ENCODE measurements around the gene CYP24A1. TPM values are rescaled to one million over a fixed set of nuclear protein-coding genes. Genes with fewer than 3 reads are reported as not detected.

Gene CYP24A1
- polyA plus RNA-seq, 1 of the 3 experiments (the other 2 are of a cell fraction), result 8.8 TPM

DNA sequence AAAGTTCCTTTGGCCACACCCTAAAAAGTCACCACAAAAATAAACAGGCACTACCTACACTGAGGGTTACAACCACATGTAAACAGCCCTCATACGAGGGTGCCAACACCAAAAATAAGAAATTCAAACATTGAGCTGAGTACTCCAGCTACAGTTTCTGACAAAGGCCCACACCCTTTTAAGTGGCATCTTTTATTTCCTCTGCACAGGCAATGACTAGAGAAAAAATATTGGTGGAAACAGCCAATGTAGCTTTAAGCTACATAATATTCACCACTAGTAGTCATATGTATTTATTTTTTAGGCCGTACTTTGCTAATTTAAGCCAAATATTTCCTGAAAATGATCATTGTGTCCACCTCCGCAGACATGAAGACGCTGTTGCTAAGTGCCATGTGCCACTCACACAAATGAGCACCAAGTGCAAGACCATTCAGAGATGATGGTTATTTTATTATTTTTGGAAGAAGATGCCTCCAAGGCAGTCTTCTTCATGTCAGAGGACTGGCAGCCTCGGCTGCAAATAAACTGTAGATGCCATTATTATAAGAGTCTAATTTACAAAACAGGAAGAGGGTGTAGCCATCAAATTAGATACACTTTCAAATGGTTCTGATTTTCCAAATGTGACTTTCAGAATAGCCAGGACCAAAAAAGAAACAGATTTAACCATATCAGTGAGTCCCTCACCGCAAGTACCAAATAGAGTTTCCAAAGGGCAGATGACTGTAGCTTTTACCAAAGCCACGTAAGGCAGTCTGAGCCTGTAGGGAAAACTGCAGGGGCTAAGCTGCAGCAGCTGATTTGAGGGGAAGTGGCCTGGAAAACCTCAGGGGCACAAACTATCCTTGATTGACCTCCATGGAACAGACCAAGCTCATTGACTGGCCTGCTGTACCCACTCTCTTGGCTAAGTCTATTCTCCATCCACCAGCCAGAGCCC is 13.4 kb downstream of the CYP24A1 start:
- 67% methylated on average over 7 of the region's 7 CpGs for WGBS (ENCODE audit: low lambda C conversion rate)
- no peak overlapping the region for H3K4me3 ChIP-seq (ENCODE audit: low read depth in 2 of 2, low read length in 1 of 2)
- H3K36me3 ChIP-seq (replicated peaks in 1 of 2; ENCODE audit: control insufficient read depth in 1 of 2, insufficient read depth in 2 of 2, low read length in 1 of 2), result no peaks in the 10 kb centered on the region
- H3F3A ChIP-seq (replicated peaks; ENCODE audit: insufficient read depth), result no peaks in the 10 kb centered on the region
- DNase-seq, result no peak
- H3K4me2 ChIP-seq, result no peak overlapping the region
- H2AFZ ChIP-seq (ENCODE audit: low read depth), result no peak overlapping the region
- no peak for TF ChIP-seq EZH2phosphoT487 (IDR thresholded peaks at IDR 0.05; ENCODE audit: borderline replicate concordance, low read depth)
- TF ChIP-seq, protein P1, sequence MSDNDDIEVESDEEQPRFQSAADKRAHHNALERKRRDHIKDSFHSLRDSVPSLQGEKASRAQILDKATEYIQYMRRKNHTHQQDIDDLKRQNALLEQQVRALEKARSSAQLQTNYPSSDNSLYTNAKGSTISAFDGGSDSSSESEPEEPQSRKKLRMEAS (IDR thresholded peaks at IDR 0.05; ENCODE audit: low read depth), result no peak
- TF ChIP-seq SIN3A (IDR thresholded peaks at IDR 0.05; ENCODE audit: borderline replicate concordance, low read depth, low read length), result no peak
- no peak overlapping the region for H3K27ac ChIP-seq (ENCODE audit: low read depth in 2 of 2, low read length in 1 of 2)
- ChIA-PET POLR2A (no interaction called here), CTCF (interaction anchor here (0.7 to 1.4 kb wide), 6 partner anchors 9 to 63 kb away, joined by 3 to 5 read pairs (median 3); partner anchors contain the start of gene PFDN4)
- H3K79me2 ChIP-seq (ENCODE audit: insufficient read depth), result no peaks in the 10 kb centered on the region
- H3K9ac ChIP-seq, result no peak overlapping the region
- H3K9me3 ChIP-seq, result no peaks in the 10 kb centered on the region
- no peaks in the 10 kb centered on the region for H3K27me3 ChIP-seq (ENCODE audit: insufficient read depth)
- H3K4me1 ChIP-seq (ENCODE audit: control insufficient read depth in 1 of 2, insufficient read depth in 2 of 2, low read depth in 1 of 2, low read length in 1 of 2), result no peaks in the 10 kb centered on the region; a peak in 1 of 4 replicates
- H3K9me2 ChIP-seq, result no peaks in the 10 kb centered on the region
- no peaks in the 10 kb centered on the region for H4K20me1 ChIP-seq (ENCODE audit: insufficient read depth)

DNA sequence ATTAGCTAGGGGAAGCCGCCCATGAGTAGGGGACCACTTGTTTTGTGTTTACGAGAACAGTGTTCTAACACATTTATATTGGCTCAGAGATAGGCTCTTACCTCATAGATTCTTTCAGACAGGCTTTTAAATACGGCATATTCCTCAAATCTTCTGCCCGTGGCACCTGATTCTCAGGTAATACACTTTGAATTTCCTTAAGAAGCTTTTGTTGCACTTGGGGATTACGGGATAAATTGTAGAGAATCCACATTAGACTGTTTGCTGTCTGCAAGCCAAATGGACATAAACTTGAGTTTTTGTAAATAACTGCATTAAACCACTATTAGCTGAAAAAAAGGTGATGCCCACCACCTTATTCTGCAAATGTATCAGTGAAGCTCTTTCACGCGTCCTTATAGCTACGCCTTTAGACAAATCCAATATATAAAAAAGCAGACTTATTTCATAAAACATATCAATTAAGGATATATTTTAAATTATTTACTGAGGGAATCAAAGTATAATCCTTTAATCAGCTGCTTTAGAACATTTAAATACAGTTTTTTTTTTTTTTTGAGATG is 14.8 kb downstream of the CYP24A1 start:
- Histone ChIP-seq H3K27me3 (ENCODE audit: insufficient read depth) (no peaks in the 10 kb centered on the region), H3K79me2 (ENCODE audit: insufficient read depth) (no peaks in the 10 kb centered on the region), H3K4me1 (ENCODE audit: control insufficient read depth in 1 of 2, insufficient read depth in 2 of 2, low read depth in 1 of 2, low read length in 1 of 2) (no peaks in the 10 kb centered on the region; a peak in 1 of 4 replicates), H3K27ac (ENCODE audit: low read depth in 2 of 2, low read length in 1 of 2) (no peak overlapping the region), H3F3A (replicated peaks; ENCODE audit: insufficient read depth) (no peaks in the 10 kb centered on the region), H3K9ac (no peak overlapping the region), H3K4me2 (no peak overlapping the region), H2AFZ (ENCODE audit: low read depth) (no peak overlapping the region), H3K4me3 (ENCODE audit: low read depth in 2 of 2, low read length in 1 of 2) (no peak overlapping the region), H4K20me1 (ENCODE audit: insufficient read depth) (no peaks in the 10 kb centered on the region), H3K36me3 (replicated peaks in 1 of 2; ENCODE audit: control insufficient read depth in 1 of 2, insufficient read depth in 2 of 2, low read length in 1 of 2) (no peaks in the 10 kb centered on the region), H3K9me2 (no peaks in the 10 kb centered on the region), H3K9me3 (no peaks in the 10 kb centered on the region)
- 76% methylated on average over 8 of the region's 8 CpGs for WGBS (ENCODE audit: low lambda C conversion rate)
- DNase-seq, result no peak
- ChIA-PET CTCF (interaction anchor here (0.8 to 1.7 kb wide), 4 partner anchors 11 to 62 kb away, joined by 3 to 7 read pairs (median 4); no protein-coding TSS in a partner anchor), POLR2A (no interaction called here)
- no peak for TF ChIP-seq RFX5 (IDR thresholded peaks at IDR 0.05; ENCODE audit: low read length)
- no peak for TF ChIP-seq EP300 (IDR thresholded peaks at IDR 0.05; ENCODE audit: borderline replicate concordance in 1 of 2, low read depth in 1 of 2, low read length in 1 of 2)
- TF ChIP-seq, protein P2, sequence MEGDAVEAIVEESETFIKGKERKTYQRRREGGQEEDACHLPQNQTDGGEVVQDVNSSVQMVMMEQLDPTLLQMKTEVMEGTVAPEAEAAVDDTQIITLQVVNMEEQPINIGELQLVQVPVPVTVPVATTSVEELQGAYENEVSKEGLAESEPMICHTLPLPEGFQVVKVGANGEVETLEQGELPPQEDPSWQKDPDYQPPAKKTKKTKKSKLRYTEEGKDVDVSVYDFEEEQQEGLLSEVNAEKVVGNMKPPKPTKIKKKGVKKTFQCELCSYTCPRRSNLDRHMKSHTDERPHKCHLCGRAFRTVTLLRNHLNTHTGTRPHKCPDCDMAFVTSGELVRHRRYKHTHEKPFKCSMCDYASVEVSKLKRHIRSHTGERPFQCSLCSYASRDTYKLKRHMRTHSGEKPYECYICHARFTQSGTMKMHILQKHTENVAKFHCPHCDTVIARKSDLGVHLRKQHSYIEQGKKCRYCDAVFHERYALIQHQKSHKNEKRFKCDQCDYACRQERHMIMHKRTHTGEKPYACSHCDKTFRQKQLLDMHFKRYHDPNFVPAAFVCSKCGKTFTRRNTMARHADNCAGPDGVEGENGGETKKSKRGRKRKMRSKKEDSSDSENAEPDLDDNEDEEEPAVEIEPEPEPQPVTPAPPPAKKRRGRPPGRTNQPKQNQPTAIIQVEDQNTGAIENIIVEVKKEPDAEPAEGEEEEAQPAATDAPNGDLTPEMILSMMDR (IDR thresholded peaks at IDR 0.05), result no peak
- TF ChIP-seq RCOR1 (IDR thresholded peaks at IDR 0.05; ENCODE audit: low read length), result no peak
- TF ChIP-seq, protein P3, sequence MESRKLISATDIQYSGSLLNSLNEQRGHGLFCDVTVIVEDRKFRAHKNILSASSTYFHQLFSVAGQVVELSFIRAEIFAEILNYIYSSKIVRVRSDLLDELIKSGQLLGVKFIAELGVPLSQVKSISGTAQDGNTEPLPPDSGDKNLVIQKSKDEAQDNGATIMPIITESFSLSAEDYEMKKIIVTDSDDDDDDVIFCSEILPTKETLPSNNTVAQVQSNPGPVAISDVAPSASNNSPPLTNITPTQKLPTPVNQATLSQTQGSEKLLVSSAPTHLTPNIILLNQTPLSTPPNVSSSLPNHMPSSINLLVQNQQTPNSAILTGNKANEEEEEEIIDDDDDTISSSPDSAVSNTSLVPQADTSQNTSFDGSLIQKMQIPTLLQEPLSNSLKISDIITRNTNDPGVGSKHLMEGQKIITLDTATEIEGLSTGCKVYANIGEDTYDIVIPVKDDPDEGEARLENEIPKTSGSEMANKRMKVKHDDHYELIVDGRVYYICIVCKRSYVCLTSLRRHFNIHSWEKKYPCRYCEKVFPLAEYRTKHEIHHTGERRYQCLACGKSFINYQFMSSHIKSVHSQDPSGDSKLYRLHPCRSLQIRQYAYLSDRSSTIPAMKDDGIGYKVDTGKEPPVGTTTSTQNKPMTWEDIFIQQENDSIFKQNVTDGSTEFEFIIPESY (IDR thresholded peaks at IDR 0.05; ENCODE audit: borderline replicate concordance, low read depth), result no peak
- TF ChIP-seq, protein P4, sequence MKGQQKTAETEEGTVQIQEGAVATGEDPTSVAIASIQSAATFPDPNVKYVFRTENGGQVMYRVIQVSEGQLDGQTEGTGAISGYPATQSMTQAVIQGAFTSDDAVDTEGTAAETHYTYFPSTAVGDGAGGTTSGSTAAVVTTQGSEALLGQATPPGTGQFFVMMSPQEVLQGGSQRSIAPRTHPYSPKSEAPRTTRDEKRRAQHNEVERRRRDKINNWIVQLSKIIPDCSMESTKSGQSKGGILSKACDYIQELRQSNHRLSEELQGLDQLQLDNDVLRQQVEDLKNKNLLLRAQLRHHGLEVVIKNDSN (IDR thresholded peaks at IDR 0.05; ENCODE audit: borderline replicate concordance, low read depth), result no peak
- TF ChIP-seq, protein P1 (IDR thresholded peaks at IDR 0.05; ENCODE audit: low read depth), result no peak
- TF ChIP-seq, protein P5, sequence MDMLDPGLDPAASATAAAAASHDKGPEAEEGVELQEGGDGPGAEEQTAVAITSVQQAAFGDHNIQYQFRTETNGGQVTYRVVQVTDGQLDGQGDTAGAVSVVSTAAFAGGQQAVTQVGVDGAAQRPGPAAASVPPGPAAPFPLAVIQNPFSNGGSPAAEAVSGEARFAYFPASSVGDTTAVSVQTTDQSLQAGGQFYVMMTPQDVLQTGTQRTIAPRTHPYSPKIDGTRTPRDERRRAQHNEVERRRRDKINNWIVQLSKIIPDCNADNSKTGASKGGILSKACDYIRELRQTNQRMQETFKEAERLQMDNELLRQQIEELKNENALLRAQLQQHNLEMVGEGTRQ (IDR thresholded peaks at IDR 0.05; ENCODE audit: borderline replicate concordance, low read depth, low read length), result no peak
- TF ChIP-seq TEAD4 (IDR thresholded peaks at IDR 0.05; ENCODE audit: borderline replicate concordance, insufficient read depth), result no peak
- no peak for TF ChIP-seq SIN3A (IDR thresholded peaks at IDR 0.05; ENCODE audit: borderline replicate concordance, low read depth, low read length)
- no peak for TF ChIP-seq POLR2AphosphoS5 (IDR thresholded peaks at IDR 0.05; ENCODE audit: low read depth, low read length)
- no peak for TF ChIP-seq GABPA (IDR thresholded peaks at IDR 0.05; ENCODE audit: low read depth)
- TF ChIP-seq FOXM1 (IDR thresholded peaks at IDR 0.05; ENCODE audit: low read depth), result no peak
- TF ChIP-seq FOSL2 (IDR thresholded peaks at IDR 0.05; ENCODE audit: borderline replicate concordance, low read depth), result no peak
- TF ChIP-seq, protein P6, sequence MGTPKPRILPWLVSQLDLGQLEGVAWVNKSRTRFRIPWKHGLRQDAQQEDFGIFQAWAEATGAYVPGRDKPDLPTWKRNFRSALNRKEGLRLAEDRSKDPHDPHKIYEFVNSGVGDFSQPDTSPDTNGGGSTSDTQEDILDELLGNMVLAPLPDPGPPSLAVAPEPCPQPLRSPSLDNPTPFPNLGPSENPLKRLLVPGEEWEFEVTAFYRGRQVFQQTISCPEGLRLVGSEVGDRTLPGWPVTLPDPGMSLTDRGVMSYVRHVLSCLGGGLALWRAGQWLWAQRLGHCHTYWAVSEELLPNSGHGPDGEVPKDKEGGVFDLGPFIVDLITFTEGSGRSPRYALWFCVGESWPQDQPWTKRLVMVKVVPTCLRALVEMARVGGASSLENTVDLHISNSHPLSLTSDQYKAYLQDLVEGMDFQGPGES (IDR thresholded peaks at IDR 0.05; ENCODE audit: low read depth, low read length), result no peak

Measured in SK-N-SH (cell line).